DND-41 (cell line): ENCODE measurements around the gene ACSF3.
"Not testable (repeated sequence)": the region's sequence is repeated elsewhere in the genome, so short reads cannot be mapped to it uniquely, and the experiment has no call there.

ENCODE experiments used
- ATAC-seq: fragments of 200-7000 bp; cut with Tn5 transposase; 3 replicates; pipeline ENCODE4 v1.9.1; 2021; ENCODE audit warnings: low read depth; ENCODE audit not compliant: insufficient read depth
- DNase-seq: peaks from one replicate; pipeline ENCODE4 v3.0.0-alpha.2; 2020
- H2AFZ ChIP-seq: 2 replicates; pipeline ENCODE4 v1.6.0; 2012; ENCODE audit warnings: low read depth, low read length
- H3K27ac ChIP-seq: 2 replicates; pipeline ENCODE4 v1.5.1; 2012; ENCODE audit warnings: low read length, inconsistent platforms
- H3K27me3 ChIP-seq: fragments of 200-600 bp; sonication (generic); 2 replicates; pipeline ENCODE4 v1.6.0; 2012; ENCODE audit warnings: low read length, mild to moderate bottlenecking, inconsistent platforms; ENCODE audit not compliant: insufficient read depth, poor library complexity
- H3K36me3 ChIP-seq: 2 replicates; pipeline ENCODE4 v1.5.1; 2012; ENCODE audit warnings: low read length, inconsistent platforms; ENCODE audit not compliant: insufficient read depth
- H3K4me1 ChIP-seq: 2 replicates; pipeline ENCODE4 v1.5.1; 2012; ENCODE audit warnings: mild to moderate bottlenecking, low read length; ENCODE audit not compliant: insufficient read depth
- H3K4me2 ChIP-seq: 2 replicates; pipeline ENCODE4 v1.6.0; 2012; ENCODE audit warnings: mild to moderate bottlenecking, moderate library complexity, low read length, inconsistent platforms; ENCODE audit not compliant: insufficient read depth
- H3K4me3 ChIP-seq, 2 experiments: fragments of 200-600 bp in 1 of 2; shearing (Covaris generic) in 1 of 2; 2 replicates each; pipeline ENCODE4 v1.5.1; 2012 to 2016; ENCODE audit warnings: inconsistent platforms in 2 of 2, low read length in 2 of 2, mild to moderate bottlenecking in 2 of 2, low read depth in 1 of 2, moderate library complexity in 1 of 2
- H3K79me2 ChIP-seq: 2 replicates; pipeline ENCODE4 v1.6.0; 2012; ENCODE audit warnings: low read length, inconsistent platforms; ENCODE audit not compliant: insufficient read depth
- H3K9ac ChIP-seq: 2 replicates; pipeline ENCODE4 v1.6.0; 2012; ENCODE audit warnings: low read depth, mild to moderate bottlenecking, inconsistent platforms, low read length, moderate library complexity
- H3K9me3 ChIP-seq: 2 replicates; pipeline ENCODE4 v1.5.1; 2012; ENCODE audit warnings: low read length, moderate library complexity, mild to moderate bottlenecking, inconsistent platforms; ENCODE audit not compliant: insufficient read depth, severe bottlenecking
- H4K20me1 ChIP-seq: 2 replicates; pipeline ENCODE4 v1.6.0; 2012; ENCODE audit warnings: low read length; ENCODE audit not compliant: insufficient read depth
- EZH2 ChIP-seq: IDR thresholded peaks from 3 replicates; pipeline ENCODE4 v1.6.1; 2012; ENCODE audit warnings: borderline replicate concordance, low read depth, mild to moderate bottlenecking, moderate library complexity, low read length, inconsistent platforms; ENCODE audit not compliant: severe bottlenecking
- TF ChIP-seq, protein P1 (sequence below): IDR thresholded peaks from 2 replicates; pipeline ENCODE4 v1.5.1; 2012; ENCODE audit warnings: borderline replicate concordance, low read length, moderate library complexity, mild to moderate bottlenecking; ENCODE audit not compliant: poor library complexity, severe bottlenecking; ENCODE audit errors: extremely low read depth

The ACSF3 gene

GRCh38 chr16:89090669-89091426 lies 2.8 kb upstream of the ACSF3 start:
- H3K27ac ChIP-seq, result no peak overlapping the region
- no peaks in the 10 kb centered on the region for H4K20me1 ChIP-seq
- H3K9ac ChIP-seq, result no peak overlapping the region
- peaks cover 26% of the 10 kb centered on the region for H3K4me1 ChIP-seq
- H2AFZ ChIP-seq, result 0 out of 2 replicates have a peak overlapping the region, but pooled peaks have one; percentile 22
- H3K9me3 ChIP-seq, result no peaks in the 10 kb centered on the region
- ATAC-seq, result no peak
- H3K4me2 ChIP-seq, result no peak overlapping the region
- no peak for DNase-seq
- no peak overlapping the region for H3K4me3 ChIP-seq
- no peaks in the 10 kb centered on the region for H3K36me3 ChIP-seq
- H3K27me3 ChIP-seq, result peaks cover 3% of the 10 kb centered on the region
- peaks cover 24% of the 10 kb centered on the region for H3K79me2 ChIP-seq
- TF ChIP-seq EZH2, result no peak
- TF ChIP-seq, protein P1, sequence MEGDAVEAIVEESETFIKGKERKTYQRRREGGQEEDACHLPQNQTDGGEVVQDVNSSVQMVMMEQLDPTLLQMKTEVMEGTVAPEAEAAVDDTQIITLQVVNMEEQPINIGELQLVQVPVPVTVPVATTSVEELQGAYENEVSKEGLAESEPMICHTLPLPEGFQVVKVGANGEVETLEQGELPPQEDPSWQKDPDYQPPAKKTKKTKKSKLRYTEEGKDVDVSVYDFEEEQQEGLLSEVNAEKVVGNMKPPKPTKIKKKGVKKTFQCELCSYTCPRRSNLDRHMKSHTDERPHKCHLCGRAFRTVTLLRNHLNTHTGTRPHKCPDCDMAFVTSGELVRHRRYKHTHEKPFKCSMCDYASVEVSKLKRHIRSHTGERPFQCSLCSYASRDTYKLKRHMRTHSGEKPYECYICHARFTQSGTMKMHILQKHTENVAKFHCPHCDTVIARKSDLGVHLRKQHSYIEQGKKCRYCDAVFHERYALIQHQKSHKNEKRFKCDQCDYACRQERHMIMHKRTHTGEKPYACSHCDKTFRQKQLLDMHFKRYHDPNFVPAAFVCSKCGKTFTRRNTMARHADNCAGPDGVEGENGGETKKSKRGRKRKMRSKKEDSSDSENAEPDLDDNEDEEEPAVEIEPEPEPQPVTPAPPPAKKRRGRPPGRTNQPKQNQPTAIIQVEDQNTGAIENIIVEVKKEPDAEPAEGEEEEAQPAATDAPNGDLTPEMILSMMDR, result no peak

GRCh38 chr16:89092013-89092412 lies 1.6 kb upstream of the ACSF3 start:
- H3K79me2 ChIP-seq, result peaks cover 36% of the 10 kb centered on the region
- no peak overlapping the region for H3K4me3 ChIP-seq
- ATAC-seq (no peak), DNase-seq (no peak)
- no peak for TF ChIP-seq EZH2
- TF ChIP-seq, protein P1, result no peak
- no peaks in the 10 kb centered on the region for H3K9me3 ChIP-seq
- peaks cover 32% of the 10 kb centered on the region for H3K4me1 ChIP-seq
- peaks cover 12% of the 10 kb centered on the region; the same call in 1 of the 2 replicates for H3K36me3 ChIP-seq
- no peak overlapping the region for H2AFZ ChIP-seq
- H3K27me3 ChIP-seq, result peaks cover 3% of the 10 kb centered on the region
- H4K20me1 ChIP-seq, result peaks cover 5% of the 10 kb centered on the region; the same call in 1 of the 2 replicates
- no peak overlapping the region for H3K27ac ChIP-seq
- no peak overlapping the region for H3K4me2 ChIP-seq
- no peak overlapping the region for H3K9ac ChIP-seq

- Histone ChIP-seq H2AFZ (peak overlapping the region; percentile 98), H3K9ac (peak overlapping the region; percentile 93), H3K79me2 (peaks cover 47% of the 10 kb centered on the region), H3K4me3 (peak overlapping the region; percentile 25 to 72; a peak in 3 of 4 replicates), H3K4me2 (peak overlapping the region; percentile 93), H3K36me3 (peaks cover 14% of the 10 kb centered on the region), H3K4me1 (peaks cover 32% of the 10 kb centered on the region), H3K27ac (peak overlapping the region; percentile 80)
- not testable (repeated sequence) for ATAC-seq, DNase-seq, H4K20me1 ChIP-seq, H3K27me3 ChIP-seq, H3K9me3 ChIP-seq
Observed at GRCh38 chr16:89093252-89093601, 425 bp upstream of the ACSF3 start.

DNA sequence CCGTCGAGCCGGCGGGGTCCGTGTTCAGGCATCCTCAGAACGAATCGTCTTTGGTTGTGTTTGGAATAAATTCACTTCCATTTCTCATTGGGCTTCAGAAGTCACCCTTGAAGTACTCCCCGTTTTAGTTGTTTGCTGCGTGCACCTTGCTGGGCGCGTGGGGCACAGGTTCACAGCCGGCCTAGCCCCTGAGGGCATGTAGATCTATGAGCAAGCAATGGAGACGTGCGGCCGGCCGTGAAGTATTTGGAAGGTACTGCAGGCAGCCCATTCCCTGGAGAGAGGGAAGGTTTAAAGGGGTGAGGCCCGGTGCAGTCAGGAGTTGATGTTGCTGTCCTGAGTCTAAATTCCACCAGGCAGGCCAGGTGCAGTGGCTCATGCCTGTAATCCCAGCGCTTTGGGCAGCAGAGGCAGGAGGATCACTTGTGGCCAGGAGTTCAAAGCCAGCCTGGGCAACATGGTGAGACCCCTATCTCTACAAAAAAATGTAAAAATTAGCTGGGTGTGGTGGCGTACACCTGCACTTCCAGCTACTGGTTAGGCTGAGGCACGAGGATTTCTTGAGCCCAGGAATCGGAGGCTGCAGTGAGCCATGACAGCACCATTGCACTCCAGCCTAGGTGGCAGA lies 714 bp downstream of the ACSF3 start:
- peak; percentile 39; the same call in 2 of the 3 replicates for ATAC-seq
- Histone ChIP-seq H3K9me3 (no peaks in the 10 kb centered on the region), H3K36me3 (peaks cover 23% of the 10 kb centered on the region), H3K9ac (peak overlapping the region; percentile 93), H3K4me1 (peaks cover 32% of the 10 kb centered on the region), H3K27me3 (peaks cover 3% of the 10 kb centered on the region), H3K4me3 (peak overlapping the region; percentile 56 to 72), H4K20me1 (peaks cover 18% of the 10 kb centered on the region), H3K79me2 (peaks cover 58% of the 10 kb centered on the region), H3K4me2 (peak overlapping the region; percentile 93), H2AFZ (peak overlapping the region; percentile 98), H3K27ac (peak overlapping the region; percentile 80)
- no peak for TF ChIP-seq EZH2
- TF ChIP-seq, protein P1, result no peak
- DNase-seq, result peak; percentile 33
